ENCODE measurements around the gene DEPDC7.

DEPDC7 gene

GRCh38 chr11:33059331-33060007, 43.8 kb downstream of the DEPDC7 start:
- in situ Hi-C loops (cut with HindIII; ENCODE audit: low sequenced_read_pairs), result loop anchor here (5.0 kb wide), 2 partner anchors 47 to 92 kb away; no protein-coding TSS in a partner anchor

DNA sequence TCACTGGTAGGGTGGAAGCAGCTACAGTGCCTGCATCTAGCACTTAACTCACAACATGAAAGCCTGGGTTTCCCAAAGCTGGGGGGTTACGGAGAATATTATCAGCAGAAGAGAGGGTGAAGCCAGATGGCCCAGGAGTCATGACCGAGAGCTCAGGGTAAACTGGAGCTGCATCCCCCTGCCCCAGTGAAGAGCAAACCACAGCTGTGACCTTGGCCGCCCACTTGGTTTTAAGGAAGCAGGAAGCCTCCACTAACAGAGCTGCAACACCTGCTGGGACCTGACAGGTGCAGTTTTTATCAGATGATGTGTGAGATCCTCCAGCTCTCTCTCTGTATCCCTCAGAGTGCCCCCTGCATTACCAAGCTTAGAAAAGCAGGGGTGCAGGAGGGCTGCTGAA, 44.6 kb downstream of the DEPDC7 start:
- in situ Hi-C loops (cut with HindIII; ENCODE audit: low sequenced_read_pairs), result loop anchor here (5.0 kb wide), 2 partner anchors 48 to 93 kb away; no protein-coding TSS in a partner anchor

DNA sequence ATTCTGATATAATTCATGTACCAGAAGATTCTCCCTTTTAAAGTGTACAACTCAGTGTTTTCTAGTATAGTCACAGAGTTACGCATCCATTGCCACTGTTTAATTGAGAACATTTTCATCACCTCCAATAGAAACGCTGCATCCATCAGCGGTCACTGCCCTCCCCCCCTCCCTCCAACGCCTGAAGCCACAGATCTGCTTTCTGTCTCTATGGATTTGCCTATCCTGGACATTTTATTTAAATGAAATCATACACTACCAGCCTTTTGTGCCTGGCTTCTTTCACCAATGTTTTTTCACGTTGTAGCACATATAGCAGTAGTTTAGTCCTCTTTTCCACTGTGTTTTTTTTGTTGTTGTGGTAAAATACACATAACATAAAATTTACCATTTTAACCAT, 46.5 kb downstream of the DEPDC7 start:
- in situ Hi-C loops (cut with HindIII; ENCODE audit: low sequenced_read_pairs), result loop anchor here (5.0 kb wide), 2 partner anchors 50 to 95 kb away; no protein-coding TSS in a partner anchor

GRCh38 chr11:33063326-33063881, 47.7 kb downstream of the DEPDC7 start:
- in situ Hi-C loops (cut with HindIII; ENCODE audit: low sequenced_read_pairs), result loop anchor here (5.0 kb wide), 2 partner anchors 51 to 96 kb away; no protein-coding TSS in a partner anchor

GRCh38 chr11:33064033-33064825, 48.6 kb downstream of the DEPDC7 start:
- in situ Hi-C loops (cut with HindIII; ENCODE audit: low sequenced_read_pairs), result loop anchor here (5.0 kb wide), 2 partner anchors 52 to 97 kb away; no protein-coding TSS in a partner anchor

- in situ Hi-C loops (cut with HindIII; ENCODE audit: low sequenced_read_pairs), result loop anchor here (5.0 kb wide), 2 partner anchors 53 to 98 kb away; no protein-coding TSS in a partner anchor
These were observed 49.2 kb downstream of the DEPDC7 start for GRCh38 chr11:33064866-33065265.

- in situ Hi-C loops (cut with HindIII; ENCODE audit: low sequenced_read_pairs), result no loop called here
These were observed 49.9 kb downstream of the DEPDC7 start for GRCh38 chr11:33065445-33066178.

DNA sequence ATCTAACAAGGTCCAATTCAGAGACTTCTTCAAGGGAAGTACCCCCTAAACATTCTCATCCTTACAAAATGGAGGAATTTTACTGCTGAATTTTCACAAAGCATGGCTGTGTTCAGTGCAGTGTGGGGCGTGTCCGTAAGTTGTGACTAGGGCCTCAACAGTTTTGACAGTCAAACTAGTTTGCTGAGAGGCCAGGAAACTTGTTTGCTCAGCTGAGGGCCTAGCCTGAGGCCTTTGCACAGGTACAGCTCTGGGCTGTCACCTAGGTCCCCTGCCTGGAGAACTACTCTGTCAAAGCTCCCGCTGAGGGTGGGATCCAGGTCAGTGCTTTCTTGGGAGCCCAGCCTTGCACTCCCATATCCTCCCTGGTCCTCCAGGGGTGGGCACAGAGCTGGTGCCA, 51.6 kb downstream of the DEPDC7 start:
- in situ Hi-C loops (cut with HindIII; ENCODE audit: low sequenced_read_pairs), result no loop called here

DNA sequence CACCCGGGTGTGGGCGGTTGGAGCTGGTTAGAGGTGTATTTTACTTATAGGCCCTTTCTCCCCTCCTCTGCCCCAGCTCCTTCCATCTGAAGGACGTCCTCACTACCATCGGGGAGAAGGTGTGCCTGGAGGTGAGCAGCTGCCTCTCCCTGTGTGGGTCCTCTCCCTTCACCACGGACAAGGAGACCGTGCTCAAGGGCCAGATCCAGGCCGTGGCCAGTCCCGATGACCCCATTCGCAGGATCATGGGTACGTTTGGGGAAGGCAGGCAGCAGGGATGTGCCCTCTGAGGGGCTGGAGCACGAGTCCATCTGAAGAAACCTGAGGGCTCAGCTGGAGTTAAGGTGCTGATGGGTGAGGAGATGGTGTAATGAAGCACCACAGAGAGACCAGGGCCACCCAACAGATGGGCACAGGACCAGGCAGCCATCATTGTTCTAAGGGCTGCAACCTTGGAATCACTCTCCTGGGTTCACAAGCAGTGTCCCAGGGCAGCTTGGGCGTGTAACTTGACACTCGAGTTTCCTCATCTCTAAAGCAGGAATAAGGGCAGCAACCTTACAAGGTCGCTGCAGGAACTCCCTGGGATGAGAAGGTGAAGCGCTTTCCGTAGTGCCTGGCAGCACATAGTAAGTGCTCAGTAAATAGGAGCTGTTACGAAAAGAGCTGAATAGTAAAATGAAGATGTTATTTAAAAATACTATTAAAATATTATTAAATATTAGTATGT, 53.1 kb downstream of the DEPDC7 start:
- in situ Hi-C loops (cut with HindIII; ENCODE audit: low sequenced_read_pairs), result no loop called here

- in situ Hi-C loops (cut with HindIII; ENCODE audit: low sequenced_read_pairs), result no loop called here
These were observed 56.8 kb downstream of the DEPDC7 start for GRCh38 chr11:33072465-33072864.
